Peyer's patch (tissue), 4 donors: ENCODE results near the gene TMEM141.

ENCODE experiments used
- CTCF ChIP-seq, 6 experiments: fragments of 450-650 bp in 4 of 6; fragments of 200-600 bp in 2 of 6; sonication (generic) in 1 of 6; IDR thresholded peaks; one replicate each; pipeline ENCODE4 v1.5.1; 2017 to 2019; ENCODE audit warnings: antibody characterized with exemption in 6 of 6, mild to moderate bottlenecking in 3 of 6, moderate library complexity in 1 of 6
- POLR2A ChIP-seq, 2 donors: fragments of 450-650 bp; IDR thresholded peaks; one replicate each; pipeline ENCODE4 v1.5.1; 2017; ENCODE audit warnings: antibody characterized with exemption in 2 of 2, mild to moderate bottlenecking in 2 of 2, moderate library complexity in 2 of 2

- TF ChIP-seq POLR2A (IDR thresholded peaks at IDR 0.05) (no peak), CTCF (IDR thresholded peaks at IDR 0.05) (no peak)
These were observed 19.2 kb upstream of the TMEM141 start for GRCh38 chr9:136771907-136772415.
